Measurements from ENCODE around the gene ZNF365. TPM values are rescaled to one million over a fixed set of nuclear protein-coding genes. Genes with fewer than 3 reads are reported as not detected.
A peak's percentile ranks its signal among the peaks of the same experiment; 100 is the strongest.

ZNF365 gene
- total and polyA plus RNA-seq, 4 experiments from 2014 or later: 3.5 to 4.9 (median 4.5) TPM

- CTCF ChIA-PET (ENCODE audit: partially characterized antibody): no interaction called here
Measured at GRCh38 chr10:62413048-62413447, 38.9 kb downstream of the ZNF365 start.

GRCh38 chr10:62413652-62414051 lies 39.5 kb downstream of the ZNF365 start:
- Mint-ChIP-seq H3K4me1 (no peaks in the 10 kb centered on the region), H3K27ac (no peak overlapping the region), H3K9me3 (peaks cover 0 to 27% (median 21%) of the 10 kb centered on the region in 8 donors), H3K4me3 (no peak overlapping the region), H3K36me3 (peaks cover 11 to 21% of the 10 kb centered on the region in 2 donors), H3K27me3 (peaks cover 2 to 12% of the 10 kb centered on the region in 2 donors)
- Histone ChIP-seq H3K36me3 (ENCODE audit: insufficient read depth, low read length) (no peaks in the 10 kb centered on the region), H3K27ac (ENCODE audit: low read depth, low read length) (no peak overlapping the region), H3K9me3 (ENCODE audit: control insufficient read depth in 1 of 2, low read length in 2 of 2) (no peaks in the 10 kb centered on the region), H3K4me3 (ENCODE audit: low read length in 2 of 2) (no peak overlapping the region), H3K4me1 (ENCODE audit: insufficient read depth, low read length) (no peaks in the 10 kb centered on the region), H3K27me3 (ENCODE audit: insufficient read depth, low read length) (no peaks in the 10 kb centered on the region)
- no peak for DNase-seq
- CTCF ChIA-PET (ENCODE audit: partially characterized antibody): interaction anchor here (0.9 to 1.6 kb wide), 6 partner anchors 25 to 375 kb away, joined by 3 to 15 read pairs (median 3); partner anchors contain the start of gene RTKN2
- POLR2A ChIA-PET (ENCODE audit: partially characterized antibody): interaction anchor here (0.6 kb wide), 1 partner anchor 47 kb away, joined by 3 read pairs; no protein-coding TSS in a partner anchor
- intact Hi-C loops (cut with micrococcal nuclease): loop anchor here (1.0 to 2.0 kb wide), 2 partner anchors 39 to 148 kb away; partner anchors contain the start of gene ZNF365

More at GRCh38 chr10:62413048-62413447, 38.9 kb downstream of the ZNF365 start:
- Mint-ChIP-seq H3K9me3 (peaks cover 0 to 32% (median 23%) of the 10 kb centered on the region in 8 donors), H3K4me3 (no peak overlapping the region), H3K27me3 (peaks cover 2 to 12% of the 10 kb centered on the region in 2 donors), H3K36me3 (peaks cover 11 to 23% of the 10 kb centered on the region in 2 donors), H3K4me1 (no peaks in the 10 kb centered on the region), H3K27ac (no peak overlapping the region)
- Histone ChIP-seq H3K36me3 (ENCODE audit: insufficient read depth, low read length) (no peaks in the 10 kb centered on the region), H3K27ac (ENCODE audit: low read depth, low read length) (no peak overlapping the region), H3K27me3 (ENCODE audit: insufficient read depth, low read length) (no peaks in the 10 kb centered on the region), H3K4me3 (ENCODE audit: low read length in 2 of 2) (no peak overlapping the region), H3K4me1 (ENCODE audit: insufficient read depth, low read length) (no peaks in the 10 kb centered on the region), H3K9me3 (ENCODE audit: control insufficient read depth in 1 of 2, low read length in 2 of 2) (no peaks in the 10 kb centered on the region)
- no peak for DNase-seq
- intact Hi-C loops (cut with micrococcal nuclease): no loop called here
- POLR2A ChIA-PET (ENCODE audit: partially characterized antibody): no interaction called here

GRCh38 chr10:62414359-62414758 lies 40.2 kb downstream of the ZNF365 start:
- Mint-ChIP-seq H3K4me3 (no peak overlapping the region), H3K9me3 (peaks cover 0 to 25% (median 20%) of the 10 kb centered on the region in 8 donors), H3K36me3 (peaks cover 11 to 19% of the 10 kb centered on the region in 2 donors), H3K27ac (no peak overlapping the region), H3K27me3 (peaks cover 2 to 12% of the 10 kb centered on the region in 2 donors), H3K4me1 (no peaks in the 10 kb centered on the region)
- no peaks in the 10 kb centered on the region for H3K9me3 ChIP-seq (ENCODE audit: control insufficient read depth in 1 of 2, low read length in 2 of 2)
- DNase-seq: no peak
- no peaks in the 10 kb centered on the region for H3K27me3 ChIP-seq (ENCODE audit: insufficient read depth, low read length)
- intact Hi-C loops (cut with micrococcal nuclease): loop anchor here (1.0 to 2.0 kb wide), 2 partner anchors 40 to 149 kb away; partner anchors contain the start of gene ZNF365
- no peaks in the 10 kb centered on the region for H3K4me1 ChIP-seq (ENCODE audit: insufficient read depth, low read length)
- CTCF ChIA-PET (ENCODE audit: partially characterized antibody): interaction anchor here (0.9 to 1.6 kb wide), 6 partner anchors 24 to 376 kb away, joined by 3 to 15 read pairs (median 3); partner anchors contain the start of gene RTKN2
- H3K36me3 ChIP-seq (ENCODE audit: insufficient read depth, low read length): no peaks in the 10 kb centered on the region
- H3K4me3 ChIP-seq (ENCODE audit: low read length in 2 of 2): no peak overlapping the region
- POLR2A ChIA-PET (ENCODE audit: partially characterized antibody): interaction anchor here (0.6 kb wide), 1 partner anchor 47 kb away, joined by 3 read pairs; no protein-coding TSS in a partner anchor
- no peak overlapping the region for H3K27ac ChIP-seq (ENCODE audit: low read depth, low read length)

- Histone ChIP-seq H3K4me3 (ENCODE audit: low read length in 2 of 2) (no peak overlapping the region), H3K27ac (ENCODE audit: low read depth, low read length) (no peak overlapping the region), H3K27me3 (ENCODE audit: insufficient read depth, low read length) (no peaks in the 10 kb centered on the region), H3K36me3 (ENCODE audit: insufficient read depth, low read length) (no peaks in the 10 kb centered on the region), H3K9me3 (ENCODE audit: control insufficient read depth in 1 of 2, low read length in 2 of 2) (no peaks in the 10 kb centered on the region), H3K4me1 (ENCODE audit: insufficient read depth, low read length) (no peaks in the 10 kb centered on the region)
- H3K27ac Mint-ChIP-seq: no peak overlapping the region
- ChIA-PET CTCF (ENCODE audit: partially characterized antibody) (interaction anchor here (1.2 to 2.3 kb wide), 2 partner anchors 157 to 177 kb away, joined by 3 to 17 read pairs; no protein-coding TSS in a partner anchor), POLR2A (ENCODE audit: partially characterized antibody) (no interaction called here)
- H3K36me3 Mint-ChIP-seq: no peaks in the 10 kb centered on the region
- H3K4me3 Mint-ChIP-seq: no peak overlapping the region
- no peaks in the 10 kb centered on the region for H3K4me1 Mint-ChIP-seq
- H3K27me3 Mint-ChIP-seq: peaks cover 0 to 3% of the 10 kb centered on the region in 2 donors
- no peak for DNase-seq
- H3K9me3 Mint-ChIP-seq: no peaks in the 10 kb centered on the region
- intact Hi-C loops (cut with micrococcal nuclease): loop anchor here (10.0 kb wide), 1 partner anchor 527 kb away; no protein-coding TSS in a partner anchor
Measured at GRCh38 chr10:62422068-62422590, 48.0 kb downstream of the ZNF365 start.

GRCh38 chr10:62424026-62424425 lies 49.9 kb downstream of the ZNF365 start:
- no peaks in the 10 kb centered on the region for H3K36me3 ChIP-seq (ENCODE audit: insufficient read depth, low read length)
- ChIA-PET POLR2A (ENCODE audit: partially characterized antibody) (interaction anchor here (0.6 kb wide), 2 partner anchors 40 to 296 kb away, joined by 3 to 4 read pairs; no protein-coding TSS in a partner anchor), CTCF (ENCODE audit: partially characterized antibody) (interaction anchor here (1.5 kb wide), 1 partner anchor 159 kb away, joined by 17 read pairs; no protein-coding TSS in a partner anchor)
- Mint-ChIP-seq H3K36me3 (peaks cover 0 to 5% of the 10 kb centered on the region in 2 donors), H3K4me1 (no peaks in the 10 kb centered on the region), H3K4me3 (no peak overlapping the region), H3K27ac (no peak overlapping the region), H3K27me3 (peaks cover 0 to 3% of the 10 kb centered on the region in 2 donors), H3K9me3 (peaks cover 0 to 6% (median under 1%) of the 10 kb centered on the region in 8 donors)
- no peaks in the 10 kb centered on the region for H3K27me3 ChIP-seq (ENCODE audit: insufficient read depth, low read length)
- no peak overlapping the region for H3K4me3 ChIP-seq (ENCODE audit: low read length in 2 of 2)
- no peak overlapping the region for H3K27ac ChIP-seq (ENCODE audit: low read depth, low read length)
- intact Hi-C loops (cut with micrococcal nuclease): loop anchor here (2.0 to 10.0 kb wide), 2 partner anchors 385 to 529 kb away; no protein-coding TSS in a partner anchor
- no peaks in the 10 kb centered on the region for H3K4me1 ChIP-seq (ENCODE audit: insufficient read depth, low read length)
- H3K9me3 ChIP-seq (ENCODE audit: control insufficient read depth in 1 of 2, low read length in 2 of 2): no peaks in the 10 kb centered on the region
- DNase-seq: peak in 1 of 5 donors; percentile 10

GRCh38 chr10:62426086-62426485 lies 51.9 kb downstream of the ZNF365 start:
- POLR2A ChIA-PET (ENCODE audit: partially characterized antibody): no interaction called here
- Mint-ChIP-seq H3K4me3 (no peak overlapping the region), H3K27ac (no peak overlapping the region), H3K36me3 (peaks cover 0 to 5% of the 10 kb centered on the region in 2 donors), H3K9me3 (peaks cover 0 to 6% (median under 1%) of the 10 kb centered on the region in 8 donors), H3K27me3 (peaks cover 0 to 3% of the 10 kb centered on the region in 2 donors), H3K4me1 (no peaks in the 10 kb centered on the region)
- no peaks in the 10 kb centered on the region for H3K36me3 ChIP-seq (ENCODE audit: insufficient read depth, low read length)
- no peak for DNase-seq
- H3K4me3 ChIP-seq (ENCODE audit: low read length in 2 of 2): no peak overlapping the region
- H3K27ac ChIP-seq (ENCODE audit: low read depth, low read length): no peak overlapping the region
- no peaks in the 10 kb centered on the region for H3K4me1 ChIP-seq (ENCODE audit: insufficient read depth, low read length)
- no peaks in the 10 kb centered on the region for H3K27me3 ChIP-seq (ENCODE audit: insufficient read depth, low read length)
- no peaks in the 10 kb centered on the region for H3K9me3 ChIP-seq (ENCODE audit: control insufficient read depth in 1 of 2, low read length in 2 of 2)
- CTCF ChIA-PET (ENCODE audit: partially characterized antibody): interaction anchor here (2.1 kb wide), 1 partner anchor 13 kb away, joined by 5 read pairs; no protein-coding TSS in a partner anchor
- intact Hi-C loops (cut with micrococcal nuclease): loop anchor here (10.0 kb wide), 1 partner anchor 531 kb away; no protein-coding TSS in a partner anchor

GRCh38 chr10:62426600-62426999 lies 52.4 kb downstream of the ZNF365 start:
- intact Hi-C loops (cut with micrococcal nuclease): loop anchor here (10.0 kb wide), 1 partner anchor 532 kb away; no protein-coding TSS in a partner anchor
- H3K36me3 ChIP-seq (ENCODE audit: insufficient read depth, low read length): no peaks in the 10 kb centered on the region
- H3K4me3 ChIP-seq (ENCODE audit: low read length in 2 of 2): no peak overlapping the region
- H3K4me1 Mint-ChIP-seq: no peaks in the 10 kb centered on the region
- ChIA-PET POLR2A (ENCODE audit: partially characterized antibody) (no interaction called here), CTCF (ENCODE audit: partially characterized antibody) (interaction anchor here (2.1 kb wide), 1 partner anchor 12 kb away, joined by 5 read pairs; no protein-coding TSS in a partner anchor)
- no peaks in the 10 kb centered on the region for H3K4me1 ChIP-seq (ENCODE audit: insufficient read depth, low read length)
- H3K9me3 Mint-ChIP-seq: peaks cover 0 to 6% (median under 1%) of the 10 kb centered on the region in 8 donors
- H3K36me3 Mint-ChIP-seq: peaks cover 0 to 5% of the 10 kb centered on the region in 2 donors
- no peaks in the 10 kb centered on the region for H3K27me3 ChIP-seq (ENCODE audit: insufficient read depth, low read length)
- H3K27ac Mint-ChIP-seq: no peak overlapping the region
- H3K27ac ChIP-seq (ENCODE audit: low read depth, low read length): no peak overlapping the region
- H3K4me3 Mint-ChIP-seq: no peak overlapping the region
- no peaks in the 10 kb centered on the region for H3K9me3 ChIP-seq (ENCODE audit: control insufficient read depth in 1 of 2, low read length in 2 of 2)
- DNase-seq: no peak
- H3K27me3 Mint-ChIP-seq: peaks cover 0 to 3% of the 10 kb centered on the region in 2 donors

Data from CD4-positive, alpha-beta memory T cell (primary cell).